GM18508 (cell line): Measurements from ENCODE around the gene BCOR.

ENCODE experiments used
- ATAC-seq: cut with Tn5 transposase; IDR thresholded peaks from one replicate; pipeline ENCODE4 v1.9.1; 2021; ENCODE audit warnings: moderate number of reproducible peaks; ENCODE audit not compliant: insufficient read depth, unreplicated experiment

BCOR gene

DNA sequence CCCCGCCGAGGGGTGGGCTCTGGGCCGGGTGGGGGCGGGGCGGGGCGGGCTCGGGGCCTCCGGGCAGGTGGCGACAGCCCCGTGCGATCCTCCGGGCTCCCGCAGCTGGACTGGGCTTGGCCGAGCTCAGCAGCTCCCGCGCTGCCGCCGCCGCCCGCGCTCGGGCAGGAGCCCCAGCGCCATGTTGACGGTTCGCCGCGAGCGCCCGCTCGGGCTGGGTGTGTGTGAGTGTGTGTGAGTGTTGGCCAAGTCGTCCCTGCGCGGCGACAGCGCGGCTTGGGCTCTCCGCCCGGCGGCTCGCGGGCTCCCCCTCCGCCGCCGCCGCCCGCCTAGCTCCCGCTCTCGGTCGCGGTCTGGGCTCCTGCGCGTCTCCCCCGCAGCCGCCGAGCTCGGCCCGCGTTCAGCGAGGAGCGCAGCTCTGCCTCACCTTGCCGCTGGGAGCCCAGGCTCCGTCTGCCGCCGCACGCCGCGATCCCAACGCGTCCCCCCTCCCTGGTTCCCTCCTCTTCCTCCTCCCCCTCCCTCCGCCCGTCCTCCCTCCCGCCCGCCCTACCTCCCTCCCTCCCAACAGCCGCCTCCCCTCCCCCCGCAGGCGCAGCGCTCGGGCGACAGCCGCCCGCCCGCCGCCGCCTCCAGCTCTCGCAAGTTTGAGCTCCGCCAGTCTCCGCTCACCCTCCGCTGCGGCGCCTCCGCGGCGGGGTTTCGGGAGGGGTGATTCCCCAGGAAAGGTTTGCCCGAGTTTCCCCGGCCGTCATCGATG is at the start of gene BCOR:
Gene BCOR (minus strand): TSS at position 455 of the 760 bp plus-strand sequence. CDS start 20,029 bp downstream, outside the sequence.
- no peak for ATAC-seq

DNA sequence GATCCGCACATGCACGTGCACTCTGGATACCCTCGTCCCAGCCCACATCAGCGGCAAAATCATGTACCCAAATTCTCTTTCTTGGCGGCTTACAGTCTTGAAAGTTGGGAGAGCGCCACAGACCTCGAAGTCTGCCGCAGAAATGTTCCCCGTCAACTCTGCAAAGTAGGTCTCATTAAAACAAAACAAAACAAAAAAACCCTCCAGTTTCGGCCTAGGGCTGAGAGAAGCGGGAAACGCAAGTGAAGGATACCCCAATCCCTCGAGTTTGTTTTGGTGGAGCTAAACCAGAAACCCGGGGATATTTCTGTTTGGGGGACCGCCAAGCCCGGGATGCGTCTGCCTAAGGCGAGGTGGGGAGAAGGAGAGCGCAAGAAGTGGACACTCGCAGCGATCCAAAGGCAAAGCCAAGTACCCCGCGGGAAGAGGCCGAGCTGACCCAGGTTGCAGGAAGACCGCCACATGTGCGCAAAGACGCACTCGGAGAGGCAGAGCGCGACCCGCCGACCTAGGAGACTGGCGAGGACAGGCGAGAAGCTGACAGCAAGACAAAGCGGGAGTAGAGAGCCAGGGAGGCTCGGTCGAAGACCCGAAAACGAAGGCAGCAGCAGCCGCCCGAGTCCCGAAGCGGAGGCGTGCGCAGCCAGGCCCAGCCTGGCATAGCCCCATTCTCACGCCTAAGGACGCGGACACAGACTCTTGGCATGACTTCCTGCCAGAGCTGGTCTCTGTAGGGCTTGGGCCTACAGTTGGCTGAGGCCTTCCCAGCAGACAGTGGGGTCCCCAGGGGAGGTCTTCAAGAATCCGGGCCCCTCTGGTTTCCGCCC is 49.6 kb upstream of the BCOR start:
- no peak for ATAC-seq

DNA sequence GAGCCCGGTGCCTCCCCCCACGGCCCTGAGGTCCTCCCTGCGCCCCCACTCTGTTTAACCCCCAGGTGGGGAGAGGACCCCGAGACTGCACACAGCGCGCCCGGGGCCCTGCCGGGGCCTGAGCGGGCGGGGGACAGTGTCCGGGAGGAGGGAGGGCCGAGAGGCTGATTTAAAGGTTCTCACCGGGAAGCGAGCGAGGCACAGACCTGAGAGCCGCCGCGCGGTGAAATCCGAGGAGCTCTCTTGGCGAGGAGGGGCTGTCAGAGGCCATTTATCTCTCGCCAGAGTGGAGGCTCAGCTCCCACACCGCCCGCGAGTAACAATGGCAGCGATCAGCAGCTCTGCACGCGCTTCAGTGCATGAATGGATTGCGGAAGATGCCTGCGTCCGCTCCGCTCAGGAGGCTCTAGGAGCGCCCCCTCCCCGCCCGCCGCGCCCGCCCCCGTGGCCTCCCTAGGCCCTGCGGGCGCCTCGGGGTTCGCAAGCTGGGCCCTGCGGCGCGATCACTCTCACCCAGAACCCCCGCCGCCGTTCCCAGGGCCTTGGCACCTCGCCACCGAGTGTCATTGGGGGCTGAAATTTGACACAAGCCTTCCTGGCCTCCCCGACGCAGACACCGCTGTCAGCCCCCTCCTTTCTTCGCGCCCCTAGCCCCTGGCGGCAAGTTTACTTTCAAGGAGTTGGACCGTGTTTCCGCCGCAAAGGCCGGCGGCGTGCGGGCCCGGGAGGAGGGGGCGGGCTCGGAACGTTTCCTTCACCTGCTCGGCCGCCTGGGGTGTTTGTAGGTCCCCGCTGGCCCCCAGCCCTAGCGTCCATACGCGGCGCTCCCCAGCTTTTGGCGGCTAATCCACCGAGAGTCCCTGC is 48.7 kb upstream of the BCOR start:
- no peak for ATAC-seq

DNA sequence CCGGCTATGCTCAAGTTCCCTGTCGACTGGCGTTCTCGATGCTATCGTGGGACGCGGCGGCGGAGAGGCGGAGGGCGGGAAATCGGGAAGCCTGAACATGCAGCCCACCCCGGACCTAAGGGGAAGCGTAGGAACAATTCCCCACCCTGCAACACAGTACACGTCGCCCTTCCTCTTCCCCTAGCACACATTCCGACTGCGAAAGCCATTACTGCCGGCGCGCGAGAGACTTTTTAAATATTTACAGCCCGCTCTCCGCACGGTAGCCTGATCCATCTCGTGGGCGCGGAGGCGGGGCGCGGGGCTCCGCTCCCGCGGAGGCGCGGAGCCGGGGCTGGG is 48.1 kb upstream of the BCOR start:
- no peak for ATAC-seq

DNA sequence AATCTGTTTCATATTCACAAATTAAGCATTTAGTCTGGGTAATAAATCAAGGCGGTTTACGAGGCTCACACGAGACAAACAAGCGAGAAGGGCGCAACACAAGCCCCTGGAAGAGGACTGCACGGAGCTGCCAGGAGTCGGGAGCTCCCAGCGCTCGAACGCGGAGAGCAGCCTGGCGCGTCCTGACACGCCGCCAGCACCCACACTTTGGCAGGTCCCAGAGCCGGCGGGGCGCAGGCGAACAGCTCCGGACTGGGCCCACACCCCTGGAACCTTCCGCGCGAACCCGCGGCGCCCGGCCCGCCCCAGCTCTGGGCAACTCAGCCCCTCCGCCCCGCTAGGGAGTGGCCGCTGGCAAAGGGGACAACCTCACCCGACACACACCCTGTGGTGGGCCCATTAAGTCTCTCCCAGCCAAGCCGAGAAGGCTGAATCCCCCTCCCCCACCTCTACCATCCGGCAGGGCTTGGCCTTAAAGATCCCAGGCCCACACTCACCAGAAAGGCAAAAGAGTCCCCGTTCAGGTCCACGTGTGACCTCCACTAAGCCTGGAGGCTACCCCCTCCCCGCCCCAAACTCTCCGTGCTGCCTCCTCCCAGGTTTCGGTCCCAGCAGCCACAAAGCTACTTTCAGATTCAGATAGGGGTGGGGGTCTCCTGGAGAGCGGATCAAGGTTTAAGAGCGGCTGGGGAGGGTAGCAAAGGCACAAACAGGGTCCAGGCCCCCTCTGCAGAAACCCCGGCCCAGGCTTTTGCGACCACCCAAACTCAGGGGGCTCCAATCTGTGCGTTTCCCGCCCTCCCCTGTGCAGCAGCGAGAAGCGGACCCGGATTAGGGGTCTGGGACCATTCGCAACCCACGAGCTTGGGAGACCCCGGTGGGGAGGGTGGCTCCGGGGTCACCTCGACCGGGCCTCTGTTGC is 47.5 kb upstream of the BCOR start:
- no peak for ATAC-seq

DNA sequence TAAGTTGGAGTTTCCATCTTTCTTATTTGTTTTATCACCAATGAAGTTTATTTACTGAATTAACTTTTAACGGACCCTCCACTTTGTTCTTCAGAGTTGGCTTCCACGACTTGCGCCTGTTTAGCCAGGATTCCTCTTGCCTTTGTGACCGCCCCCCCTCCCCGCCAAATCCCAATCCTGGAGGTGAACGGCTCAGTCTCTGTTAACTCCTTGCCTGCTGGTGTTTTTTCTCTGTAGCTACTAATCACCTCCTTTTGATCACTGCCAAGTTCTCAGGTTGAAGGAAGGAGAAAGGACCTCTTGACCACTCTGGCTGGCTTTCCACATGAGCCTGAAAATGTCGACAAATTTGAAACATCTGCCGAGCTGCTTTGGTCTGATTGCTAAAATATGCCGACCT is 46.8 kb upstream of the BCOR start:
- no peak for ATAC-seq

DNA sequence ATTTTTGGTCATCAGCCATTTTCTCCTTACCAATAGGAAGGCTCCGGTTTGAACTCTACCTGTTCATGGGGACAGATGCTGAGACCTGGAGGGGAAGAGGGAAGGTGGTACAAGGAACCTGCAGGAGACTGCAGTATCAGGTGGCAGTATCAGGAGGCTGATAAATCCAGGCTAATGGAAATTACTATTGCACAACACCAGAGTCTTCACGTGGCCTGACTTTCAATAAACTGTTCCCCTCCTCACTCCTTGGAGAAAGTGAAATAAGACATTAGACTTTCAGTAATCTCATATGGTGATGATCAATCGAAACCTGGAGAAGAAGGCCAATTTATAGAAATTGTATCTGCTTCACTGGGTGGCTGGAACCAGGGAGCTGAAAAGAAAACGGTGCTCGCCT is 46.2 kb upstream of the BCOR start:
- ATAC-seq: no peak

DNA sequence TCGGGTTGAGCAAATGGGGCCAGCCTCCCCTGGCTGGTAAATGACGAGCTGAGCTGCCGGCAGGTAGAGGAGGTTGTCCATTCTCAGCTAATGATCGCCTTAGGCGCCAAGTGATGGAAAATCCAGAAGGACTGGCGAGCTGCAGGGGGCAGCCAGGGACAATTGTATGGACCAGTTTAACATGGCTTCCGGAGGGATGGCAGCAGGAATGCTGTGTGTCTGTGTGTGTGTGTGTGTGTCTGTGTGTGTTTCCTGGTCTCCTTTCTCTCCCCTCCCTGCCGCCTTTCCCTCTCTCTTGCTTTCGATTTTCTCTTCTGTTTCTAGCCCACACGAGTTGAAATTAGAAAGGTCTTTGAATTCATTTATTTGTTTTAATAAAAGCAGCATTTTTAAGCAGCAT is 45.2 kb upstream of the BCOR start:
- ATAC-seq: no peak

DNA sequence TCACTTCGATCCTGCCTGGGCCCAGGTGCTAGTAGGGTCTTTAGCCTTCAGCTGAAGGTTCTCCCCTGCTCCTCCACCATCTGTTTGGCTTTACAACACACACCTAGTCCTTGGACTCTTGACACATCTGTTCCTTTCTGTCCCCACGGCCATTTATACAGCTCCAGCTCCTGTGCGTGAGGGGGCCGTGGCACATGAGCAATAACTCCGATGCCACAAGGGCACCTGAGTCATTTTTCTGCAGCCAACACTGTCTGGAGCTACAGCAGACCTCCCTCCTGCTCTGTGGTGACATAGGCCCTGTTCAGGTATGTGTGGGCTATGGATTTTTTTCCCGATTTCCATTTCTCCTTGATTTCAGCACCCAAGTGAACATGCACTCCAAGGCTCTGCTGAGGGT is 44.7 kb upstream of the BCOR start:
- ATAC-seq: no peak

DNA sequence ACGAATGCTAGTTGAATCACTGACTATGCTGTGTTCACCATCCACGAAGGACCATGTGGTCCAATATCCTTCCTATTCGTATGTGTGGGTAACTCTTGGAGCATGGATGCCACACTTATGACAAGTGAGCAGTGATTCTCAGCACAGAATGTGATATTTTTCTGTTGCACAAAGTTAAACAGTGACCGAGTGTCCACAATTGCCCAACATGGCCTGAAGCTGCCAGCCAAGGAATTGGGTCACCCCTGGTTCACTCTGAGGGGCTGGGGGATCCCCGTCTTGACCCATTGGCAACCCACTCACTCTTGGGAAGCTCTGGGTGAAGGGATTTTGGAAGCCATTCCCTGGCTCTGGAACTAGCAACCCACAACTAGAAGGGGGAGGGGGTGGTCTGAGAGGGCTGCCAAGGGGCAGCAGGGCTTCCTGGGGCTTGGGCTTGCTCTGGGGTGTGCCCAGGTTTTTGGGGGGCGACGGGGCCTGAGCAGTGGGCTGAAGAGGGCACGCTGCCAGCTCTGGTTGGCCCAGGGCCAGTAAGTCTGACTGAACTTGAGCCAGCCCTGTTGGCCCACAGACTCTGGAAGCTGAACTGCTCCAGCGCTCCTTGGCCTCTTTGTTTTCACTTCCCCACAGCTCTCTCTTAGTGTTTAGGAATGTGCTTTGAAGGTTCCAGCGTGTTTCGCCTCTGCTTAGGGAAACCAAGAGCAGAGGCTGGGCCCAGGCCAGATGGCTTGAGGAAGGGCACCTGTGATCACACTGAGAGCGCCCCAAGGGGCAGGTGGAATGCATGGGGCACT is 43.1 kb upstream of the BCOR start:
- no peak for ATAC-seq

DNA sequence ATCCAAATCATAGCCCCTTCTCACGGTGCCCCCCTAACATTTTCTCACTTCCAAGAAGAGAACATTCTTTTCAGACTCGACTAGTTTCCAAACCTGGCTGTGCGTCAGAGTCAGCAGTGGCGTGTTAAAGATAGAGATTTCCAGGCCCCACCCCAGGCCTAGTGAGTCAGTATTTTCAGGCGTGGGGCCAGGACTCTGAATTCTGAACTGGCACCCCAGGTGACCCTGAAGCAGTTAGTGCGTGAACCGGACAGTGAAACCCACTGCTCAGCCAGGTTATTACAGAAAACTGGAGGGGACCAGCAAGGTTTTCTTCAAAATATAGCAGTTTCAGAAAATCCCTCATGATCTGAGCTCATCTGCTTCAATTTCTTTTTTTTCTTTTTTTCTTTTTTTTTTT is 35.0 kb upstream of the BCOR start:
- ATAC-seq: no peak

DNA sequence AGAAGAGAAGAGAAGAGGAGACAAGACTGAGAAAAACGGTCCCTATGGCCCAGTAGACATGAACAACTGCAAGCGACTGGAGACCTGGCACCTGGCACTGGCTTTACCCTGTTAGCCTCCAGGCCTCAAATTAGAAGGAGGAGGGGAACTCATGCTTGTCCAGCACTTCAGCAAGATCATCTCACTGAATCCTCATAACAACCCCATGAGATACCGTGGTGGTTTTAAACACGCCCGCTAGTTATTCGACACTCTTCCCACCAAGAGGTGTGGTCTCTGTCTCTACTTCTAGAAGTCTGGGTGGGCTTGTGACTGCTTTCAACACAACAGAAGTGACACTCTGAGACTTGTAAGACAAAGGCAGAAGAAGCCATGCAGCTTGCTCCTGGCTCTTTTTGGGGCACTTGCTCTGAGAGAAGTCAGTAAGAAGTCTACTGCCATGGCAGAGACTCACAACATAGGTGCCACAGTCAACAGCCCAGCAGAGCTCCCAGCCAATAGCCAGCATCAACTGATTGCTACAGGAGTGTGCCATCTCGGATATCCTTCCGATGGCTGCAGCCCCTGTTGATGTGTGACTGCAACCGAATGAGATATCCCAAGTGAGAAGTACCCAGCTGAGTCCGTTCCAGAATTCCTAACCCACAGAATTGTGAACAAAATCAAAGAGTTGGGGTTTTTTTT is 34.0 kb upstream of the BCOR start:
- no peak for ATAC-seq

DNA sequence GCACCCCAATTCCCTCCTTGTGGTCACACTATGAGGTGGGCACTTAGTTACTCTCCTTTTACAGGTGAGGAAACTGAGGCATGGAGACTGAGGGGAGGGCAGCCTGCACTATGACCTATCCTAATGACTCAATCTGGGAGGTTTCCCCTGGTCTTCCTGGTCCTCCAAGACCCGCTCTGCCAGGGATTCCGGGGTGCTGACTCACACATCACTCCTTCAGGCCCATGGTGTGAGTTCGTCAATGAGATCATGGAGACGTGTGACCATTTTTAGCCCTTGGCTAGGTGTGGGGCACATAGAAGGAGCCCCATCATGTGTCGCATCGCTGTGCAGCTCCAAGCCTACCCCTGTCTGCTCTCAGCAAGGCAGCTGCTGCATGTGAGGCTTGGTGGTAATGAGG is 32.4 kb upstream of the BCOR start:
- no peak for ATAC-seq

DNA sequence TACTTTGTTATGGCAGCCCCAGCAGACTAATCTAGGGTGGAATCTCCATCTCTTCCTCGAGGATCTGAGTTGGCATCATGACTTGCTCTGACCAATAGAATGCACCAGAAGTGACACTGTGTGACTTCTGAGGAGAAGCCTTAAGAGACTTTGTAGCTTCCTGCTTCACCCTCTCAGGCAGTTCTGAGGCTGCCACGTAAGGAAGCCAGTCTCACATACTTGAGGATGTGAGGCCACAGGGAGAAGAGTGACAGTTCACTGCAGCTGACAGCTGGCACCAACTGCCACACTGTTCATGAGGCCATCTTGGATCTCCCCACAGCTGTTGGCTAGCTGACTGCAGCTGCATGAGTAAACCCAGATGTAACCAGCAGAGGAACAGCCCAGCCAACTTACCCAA is 29.3 kb upstream of the BCOR start:
- no peak for ATAC-seq

DNA sequence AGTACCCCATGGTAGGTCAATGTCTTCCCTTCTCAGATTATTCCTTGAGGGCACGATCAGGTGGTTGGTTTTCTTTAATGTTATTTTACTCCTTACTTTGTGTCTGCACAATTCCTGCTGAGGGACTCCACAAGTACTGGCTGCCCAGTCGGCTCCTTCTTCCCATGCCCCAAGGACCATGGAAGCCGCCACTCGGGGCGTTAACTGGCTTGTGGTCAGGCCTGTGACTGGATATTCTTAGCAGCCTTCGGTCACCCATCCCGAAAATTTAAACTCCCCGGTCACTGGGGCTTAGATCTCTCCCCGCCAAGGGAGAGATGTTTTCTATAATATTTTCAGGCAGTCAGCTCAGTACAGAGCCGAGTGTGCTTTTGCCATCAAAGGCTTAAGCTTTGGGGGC is 24.7 kb upstream of the BCOR start:
- no peak for ATAC-seq

DNA sequence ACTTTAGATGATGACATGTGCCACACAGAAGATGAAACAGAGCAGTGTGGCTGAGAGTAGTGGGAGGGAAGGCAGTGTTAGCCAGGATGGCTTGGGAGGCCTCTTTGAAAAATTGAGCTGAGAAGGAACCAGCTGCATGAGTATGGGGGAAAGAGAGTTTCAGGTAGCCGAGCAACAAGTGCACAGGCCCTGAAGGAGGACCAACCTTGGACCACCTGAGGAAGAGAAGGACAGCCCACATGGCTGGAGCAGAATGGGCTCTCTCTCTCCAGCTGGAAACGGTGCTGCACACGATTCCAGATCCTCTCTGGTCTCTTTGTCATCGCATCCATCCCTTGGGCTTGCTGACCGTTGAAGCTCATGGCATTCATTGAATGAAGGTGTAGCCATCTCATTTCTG is 23.9 kb upstream of the BCOR start:
- ATAC-seq: no peak

DNA sequence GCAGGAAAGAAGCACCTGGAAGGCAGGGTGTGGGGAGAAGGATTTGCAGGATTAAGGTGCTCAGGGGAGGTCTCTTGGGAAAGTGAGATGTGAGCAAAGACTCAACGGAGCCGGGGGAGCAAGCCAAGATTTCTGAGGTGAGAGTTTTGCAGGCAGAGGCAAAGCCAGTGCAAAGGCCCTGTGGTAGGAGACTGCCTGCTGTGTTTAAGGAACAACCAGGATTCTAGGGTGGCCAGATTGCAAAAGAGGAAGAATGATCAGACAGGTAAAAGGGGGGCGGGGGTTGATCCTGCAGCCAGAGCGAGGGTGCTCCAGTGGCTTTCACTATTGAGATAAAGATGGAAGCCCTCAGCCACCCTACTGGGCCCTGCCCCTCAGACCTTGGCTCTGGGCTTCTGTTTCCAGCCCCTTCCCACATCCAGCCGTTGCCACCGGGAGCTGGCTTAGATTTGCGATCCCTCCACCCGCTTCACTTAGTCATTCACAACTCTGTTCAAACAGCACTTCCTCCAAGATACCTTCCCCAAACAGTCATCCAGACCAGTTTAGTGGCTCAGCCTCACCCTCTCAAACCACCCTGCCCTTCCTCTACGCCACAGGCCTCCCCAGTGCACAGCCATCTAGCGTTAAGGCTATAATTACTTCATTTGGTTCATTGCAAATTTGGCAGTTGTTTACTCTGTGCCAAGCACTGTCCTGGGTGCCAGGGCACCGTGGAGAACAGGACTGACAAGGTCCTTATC is 23.3 kb upstream of the BCOR start:
- ATAC-seq: no peak

DNA sequence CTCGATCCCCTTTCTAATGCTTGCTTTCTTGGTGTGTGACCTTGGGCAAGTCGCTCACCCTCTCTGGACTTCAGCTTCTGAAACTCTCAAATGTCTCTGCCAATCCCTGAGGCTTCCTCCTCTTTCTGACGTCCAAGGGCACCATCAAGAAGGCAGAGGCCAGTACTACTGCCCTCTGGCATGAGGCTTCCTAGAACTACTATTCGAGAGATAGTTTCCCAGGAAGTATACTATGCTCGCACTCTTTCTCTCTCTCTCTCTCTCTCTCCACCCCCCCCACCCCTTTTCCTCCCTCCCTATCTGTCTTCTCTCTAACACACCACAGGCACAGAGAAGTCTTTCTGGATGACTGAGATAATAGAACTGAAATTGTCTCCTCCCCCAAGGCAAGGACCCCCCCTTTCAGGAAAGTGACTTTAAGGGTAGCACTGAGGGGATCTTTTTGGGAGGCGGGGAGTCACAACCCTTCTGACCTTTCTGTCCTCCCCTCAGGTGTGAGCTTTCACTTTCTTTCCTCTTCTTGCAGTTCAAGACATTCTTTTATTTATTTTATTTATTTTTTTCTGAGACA is 20.0 kb upstream of the BCOR start:
- ATAC-seq: no peak
